Raji (cell line): Measurements from ENCODE around the gene XPR1.

Experiments used
- POLR2A ChIP-seq: IDR thresholded peaks from 2 replicates; pipeline ENCODE4 v1.6.1; 2011; ENCODE audit warnings: low read depth, low read length, control low read depth; ENCODE audit not compliant: insufficient read depth

XPR1 gene

DNA sequence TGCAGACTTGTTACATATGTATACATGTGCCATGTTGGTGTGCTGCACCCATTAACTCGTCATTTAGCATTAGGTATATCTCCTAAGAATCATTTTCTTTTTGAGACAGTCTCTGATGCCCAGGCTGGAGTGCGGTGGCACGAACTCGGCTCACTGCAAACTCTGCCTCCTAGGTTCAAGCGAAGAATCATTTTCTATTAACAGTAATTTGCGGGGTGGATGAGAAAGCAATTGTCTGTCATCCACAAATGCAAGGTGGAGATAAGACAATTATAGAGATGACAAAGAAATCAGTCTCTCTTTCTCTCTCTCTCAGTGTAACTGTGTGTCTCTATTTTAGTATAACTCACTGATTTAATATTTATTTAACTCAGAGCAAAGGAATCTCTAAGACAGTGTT, 149.9 kb downstream of the XPR1 start:
- no peak for TF ChIP-seq POLR2A

DNA sequence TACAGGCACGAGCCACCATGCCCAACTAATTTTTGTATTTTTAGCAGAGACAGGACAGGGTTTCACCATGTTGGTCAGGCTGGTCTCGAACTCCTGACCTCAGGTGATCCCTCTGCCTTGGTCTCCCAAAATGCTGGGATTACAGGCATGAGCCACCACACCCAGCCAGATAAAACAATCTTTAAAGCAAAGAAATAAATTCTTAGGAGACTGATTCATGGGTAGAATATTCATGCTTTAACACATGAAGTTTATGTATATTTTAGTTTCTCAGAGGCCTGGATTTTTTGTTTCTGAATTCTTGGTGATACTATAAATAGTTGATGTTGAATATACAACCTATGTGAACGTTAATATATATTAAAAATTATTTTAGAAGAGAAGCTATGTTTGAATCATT, 153.5 kb downstream of the XPR1 start:
- TF ChIP-seq POLR2A: no peak

DNA sequence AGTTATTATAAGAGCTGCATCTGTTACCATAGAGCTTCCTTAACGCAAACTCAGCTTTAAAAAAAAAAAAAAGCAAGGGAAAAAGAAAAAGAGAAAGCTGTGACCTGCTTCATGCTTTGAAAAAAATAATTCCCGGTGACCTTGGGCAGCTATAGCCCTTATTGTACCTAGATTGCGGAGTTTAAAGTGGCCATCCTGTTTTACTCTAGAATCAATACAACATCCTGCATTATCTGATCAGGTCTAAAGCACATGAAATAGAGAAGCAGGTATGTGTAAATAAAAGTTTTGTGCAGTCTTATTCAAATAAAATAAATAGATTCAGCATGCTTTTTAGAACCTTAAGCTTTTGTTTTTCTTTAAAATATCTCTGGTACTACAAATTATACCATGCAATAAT, 154.1 kb downstream of the XPR1 start:
- no peak for TF ChIP-seq POLR2A

DNA sequence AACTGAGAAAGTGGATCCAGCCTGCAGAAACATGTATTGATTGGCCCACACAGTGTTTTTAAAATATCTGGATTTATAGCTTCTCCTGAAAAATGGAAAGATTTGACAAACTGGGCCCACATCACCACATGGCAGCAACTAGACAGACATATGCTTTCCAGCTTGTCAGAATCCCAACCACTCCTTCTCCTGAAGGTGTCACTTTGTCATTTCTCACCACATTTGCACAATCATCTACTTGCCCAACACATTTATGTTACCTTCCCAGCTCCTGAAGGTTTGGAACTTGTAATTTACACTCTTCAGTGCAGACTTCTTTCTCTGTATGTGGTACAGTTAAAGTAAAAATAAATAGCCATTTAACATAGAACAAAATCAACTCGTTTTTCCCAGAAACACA, 154.8 kb downstream of the XPR1 start:
- no peak for TF ChIP-seq POLR2A

DNA sequence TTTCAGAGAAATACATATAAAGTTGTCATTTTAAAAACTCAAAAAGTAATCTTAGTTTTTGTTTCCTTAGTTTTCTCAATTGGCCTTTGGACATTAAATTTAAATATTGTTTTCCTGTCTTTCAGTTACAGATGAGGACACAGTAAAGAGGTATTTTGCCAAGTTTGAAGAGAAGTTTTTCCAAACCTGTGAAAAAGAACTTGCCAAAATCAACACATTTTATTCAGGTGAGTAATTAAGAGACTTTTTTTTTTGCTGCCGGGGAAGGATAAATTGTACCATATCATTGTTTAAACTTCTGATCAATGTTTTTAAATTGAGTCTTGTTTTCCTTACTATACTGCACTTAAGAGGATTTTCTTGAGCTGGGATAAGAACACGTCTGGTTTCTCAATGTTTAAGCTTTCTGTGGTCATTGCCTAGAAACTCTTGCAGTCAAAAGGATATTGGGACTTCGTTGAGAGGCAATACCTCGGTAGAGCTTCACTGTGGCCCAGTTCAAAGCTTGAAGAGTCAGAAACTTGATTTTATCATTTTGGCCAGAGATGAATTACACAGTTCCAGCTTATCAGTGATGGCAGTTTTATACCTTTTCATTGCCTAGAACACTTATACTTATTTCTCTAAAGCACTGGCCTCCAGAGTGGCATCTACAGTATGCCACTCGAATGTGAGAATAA, 155.9 kb downstream of the XPR1 start:
- TF ChIP-seq POLR2A: no peak

DNA sequence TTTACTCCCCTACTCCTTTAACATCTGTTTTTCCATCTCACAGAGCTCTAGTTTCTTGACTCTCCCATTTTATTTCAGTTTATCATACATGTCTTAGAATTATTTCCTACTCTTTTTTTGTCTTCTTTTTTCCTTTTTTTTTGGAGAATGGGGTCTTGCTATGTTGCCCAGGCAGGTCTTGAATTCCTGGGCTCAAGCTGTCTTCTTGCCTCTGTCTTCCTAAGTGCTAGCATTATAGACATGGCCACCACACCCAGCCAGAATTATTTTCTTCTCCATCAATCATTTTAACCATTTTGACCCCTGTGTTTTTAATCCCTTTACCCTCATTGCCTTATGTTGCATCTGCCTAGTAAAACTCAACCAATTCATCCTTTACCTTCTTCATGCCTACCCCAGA, 157.6 kb downstream of the XPR1 start:
- TF ChIP-seq POLR2A: no peak

DNA sequence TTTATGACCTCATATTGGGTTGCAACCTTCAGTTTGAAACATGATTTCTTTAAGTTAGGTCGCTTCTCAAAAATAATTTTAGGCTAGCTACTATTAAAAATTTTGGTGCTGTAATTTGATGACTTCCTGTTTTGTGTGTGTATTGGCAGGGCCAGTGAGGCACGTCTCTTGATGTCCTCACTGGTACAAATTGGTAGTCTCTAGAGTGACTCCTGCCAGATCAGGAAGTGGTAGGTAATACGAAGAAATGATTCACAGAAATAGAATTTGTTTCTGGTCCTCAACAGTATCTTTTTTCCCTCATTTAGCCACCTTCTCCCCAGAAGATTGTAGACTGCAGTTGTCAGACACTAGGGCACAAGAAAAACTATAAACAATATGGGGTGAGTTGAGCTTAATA, 160.0 kb downstream of the XPR1 start:
- no peak for TF ChIP-seq POLR2A

DNA sequence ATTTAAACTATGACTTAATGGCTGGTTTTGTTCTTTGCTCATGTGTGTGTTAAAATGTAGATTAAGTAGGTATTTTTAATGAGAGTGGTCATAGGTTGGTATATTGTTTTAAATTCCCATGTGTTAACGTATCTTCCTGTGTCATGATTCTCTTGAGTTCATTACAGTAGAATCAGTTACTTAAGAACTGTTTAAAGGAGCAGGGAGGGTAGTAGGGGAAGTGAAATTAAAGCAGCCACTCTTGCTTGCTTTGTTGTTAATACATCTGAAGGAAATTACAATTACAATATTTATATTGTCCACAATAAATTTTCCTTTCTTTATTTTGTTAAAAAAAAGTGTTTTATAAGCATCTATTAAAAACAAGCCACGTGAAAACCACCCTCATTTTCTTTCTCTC, 161.6 kb downstream of the XPR1 start:
- no peak for TF ChIP-seq POLR2A

DNA sequence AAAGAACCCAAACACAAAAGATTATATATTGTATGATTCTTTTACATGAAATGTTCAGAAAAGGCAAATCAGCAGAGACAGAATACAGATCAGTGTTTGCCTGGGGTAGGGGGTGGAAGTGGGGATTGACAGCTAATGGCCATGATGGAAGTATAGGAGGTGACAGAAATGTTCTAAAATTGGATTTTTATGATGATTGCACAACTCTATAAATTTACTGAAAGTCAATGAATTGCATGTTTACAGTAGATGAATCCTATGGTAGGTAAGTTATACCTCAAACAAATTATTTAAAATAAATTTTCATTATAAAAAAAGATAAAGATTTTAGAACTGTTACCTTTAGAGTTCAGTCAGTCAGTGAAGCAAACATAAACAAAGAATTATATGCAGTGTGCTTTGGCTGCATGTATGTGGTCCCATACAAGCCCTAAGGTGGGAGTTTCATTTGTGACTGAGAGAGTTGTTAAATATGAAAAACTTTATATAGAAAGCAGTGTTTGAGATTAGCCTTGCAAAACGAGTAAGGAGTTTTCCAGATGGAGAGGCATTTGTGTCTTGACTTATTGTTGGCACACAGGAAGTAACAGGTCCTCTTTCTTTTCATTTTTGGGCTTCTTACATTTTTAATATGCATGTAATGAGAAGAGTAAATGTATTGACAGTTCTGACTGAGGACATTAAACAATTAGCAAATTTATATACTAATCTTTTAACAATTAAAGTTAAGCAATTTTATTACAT, 165.2 kb downstream of the XPR1 start:
- no peak for TF ChIP-seq POLR2A

DNA sequence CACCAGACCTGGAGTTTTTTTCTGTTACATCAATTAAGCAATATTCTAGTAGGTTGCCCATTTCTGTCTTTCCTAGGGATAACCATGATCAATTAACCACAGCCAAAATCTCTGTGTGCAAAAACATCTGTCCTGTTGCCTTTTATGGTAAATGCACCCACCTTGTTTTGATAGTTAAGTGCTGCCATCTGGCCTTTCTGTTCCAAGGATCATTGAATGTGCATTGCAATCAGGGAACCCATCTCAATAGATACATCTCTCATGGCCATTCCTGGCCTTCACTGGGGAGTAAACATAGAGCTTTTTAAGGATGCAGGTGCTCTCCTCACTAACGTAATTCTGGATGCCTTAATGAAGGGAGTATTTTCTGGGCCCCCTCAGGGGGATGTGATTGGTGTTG, 169.1 kb downstream of the XPR1 start:
- no peak for TF ChIP-seq POLR2A

DNA sequence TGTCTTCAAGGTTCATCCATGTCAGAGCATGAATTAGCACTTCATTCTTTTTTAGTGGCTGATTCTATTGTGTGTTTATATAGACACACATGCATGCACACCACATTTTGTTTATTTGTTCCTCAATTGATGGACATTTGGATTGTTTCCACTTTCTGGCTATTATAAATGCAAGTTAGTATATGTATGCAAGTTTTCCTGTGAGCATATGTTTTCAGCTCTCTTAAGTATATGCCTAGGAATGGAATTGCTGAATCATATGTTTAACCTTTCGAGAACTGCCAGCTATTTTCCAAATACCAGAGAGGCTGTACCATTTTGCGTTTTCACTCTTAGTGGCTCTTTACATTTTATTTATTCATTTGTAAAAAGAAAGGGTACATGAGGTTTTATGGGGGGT, 171.0 kb downstream of the XPR1 start:
- TF ChIP-seq POLR2A: no peak

DNA sequence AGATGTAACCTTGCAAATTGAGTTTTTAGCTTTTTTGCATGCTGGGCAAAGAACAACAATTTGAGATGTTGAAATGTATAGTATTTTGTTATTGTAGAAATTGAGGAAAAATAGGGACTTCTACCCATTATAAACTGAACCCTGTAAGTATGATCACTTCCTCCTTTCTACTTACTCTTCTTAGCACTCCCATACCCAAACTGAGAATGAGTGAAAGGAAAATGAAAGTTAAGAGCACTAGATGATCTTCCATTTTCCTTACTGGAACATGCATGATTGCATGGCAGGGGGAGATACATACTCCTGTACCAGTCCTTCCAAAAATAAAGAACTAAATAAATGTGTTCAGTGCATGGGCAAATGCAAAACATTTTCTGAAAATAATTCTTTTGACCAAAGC, 173.5 kb downstream of the XPR1 start:
- TF ChIP-seq POLR2A: no peak

DNA sequence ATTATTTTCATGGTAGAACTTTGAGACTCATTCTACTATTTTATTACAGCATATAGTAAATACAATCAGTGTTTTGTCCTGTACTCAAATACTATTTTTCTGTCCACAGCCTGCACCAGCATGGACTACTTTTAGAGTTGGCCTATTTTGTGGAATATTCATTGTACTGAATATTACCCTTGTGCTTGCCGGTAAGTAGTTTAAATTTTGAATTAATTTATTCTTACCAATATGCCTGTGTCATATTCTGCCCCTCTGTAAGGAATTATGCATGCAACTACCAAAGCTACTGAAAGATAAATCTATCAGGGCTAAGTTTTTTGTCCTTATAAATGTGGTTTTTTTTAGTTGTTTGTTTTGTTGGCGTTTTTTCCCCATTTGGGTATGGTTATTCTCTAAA, 179.5 kb downstream of the XPR1 start:
- no peak for TF ChIP-seq POLR2A

DNA sequence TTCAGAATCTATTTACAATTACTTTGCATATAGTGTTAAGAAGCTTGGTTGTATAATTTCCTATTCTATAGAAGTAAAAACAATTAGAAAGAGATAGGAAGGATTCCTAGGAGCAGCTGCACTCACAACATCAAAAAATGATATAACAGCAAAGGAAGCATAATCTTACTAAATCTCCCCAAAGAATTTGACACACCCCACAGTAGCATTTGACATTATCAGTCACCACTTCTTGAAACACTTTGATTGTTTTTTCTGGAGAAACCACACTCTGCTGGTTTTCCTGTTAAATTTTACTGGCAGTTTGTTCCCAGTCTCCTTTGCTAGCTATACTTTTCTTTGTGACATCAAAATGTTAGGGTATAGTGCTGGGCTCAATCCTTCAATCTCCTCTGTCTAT, 180.1 kb downstream of the XPR1 start:
- TF ChIP-seq POLR2A: no peak

DNA sequence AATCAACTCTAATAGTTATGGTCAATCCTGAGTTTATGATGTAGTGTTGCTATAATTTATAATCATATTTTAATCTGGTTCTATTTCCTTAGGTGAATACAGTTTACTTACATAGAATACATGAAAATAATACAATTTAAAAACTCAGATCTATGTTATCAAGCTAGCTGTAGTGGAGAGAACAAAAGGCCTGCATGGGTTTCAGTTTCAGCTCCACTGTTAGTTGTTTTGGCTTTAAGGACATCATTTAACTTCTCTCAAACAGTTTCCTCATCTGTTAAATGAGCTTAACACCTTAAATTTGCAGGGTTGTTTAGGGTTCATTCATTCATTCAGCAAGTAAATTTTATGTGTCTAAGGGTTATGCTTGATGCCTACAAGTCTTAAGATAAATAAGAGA, 182.4 kb downstream of the XPR1 start:
- TF ChIP-seq POLR2A: no peak

DNA sequence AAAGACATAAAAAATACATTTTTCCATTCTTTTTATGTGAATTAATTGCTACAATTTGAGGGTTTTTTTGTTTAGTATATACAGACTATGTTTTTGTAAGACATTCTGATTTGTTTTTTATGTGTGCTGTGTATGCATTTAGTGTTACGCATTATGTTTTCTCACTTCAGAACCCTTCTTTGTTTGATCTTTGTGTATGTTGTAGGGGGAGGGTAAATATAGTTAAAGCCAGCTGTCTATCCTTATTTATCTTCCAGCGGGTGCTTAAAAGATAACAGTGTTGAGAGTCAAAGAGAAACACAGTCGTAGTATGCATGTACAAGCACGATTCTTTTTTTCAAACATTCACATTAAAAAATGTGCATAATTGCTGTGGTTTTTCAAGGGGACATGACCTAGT, 183.4 kb downstream of the XPR1 start:
- no peak for TF ChIP-seq POLR2A

DNA sequence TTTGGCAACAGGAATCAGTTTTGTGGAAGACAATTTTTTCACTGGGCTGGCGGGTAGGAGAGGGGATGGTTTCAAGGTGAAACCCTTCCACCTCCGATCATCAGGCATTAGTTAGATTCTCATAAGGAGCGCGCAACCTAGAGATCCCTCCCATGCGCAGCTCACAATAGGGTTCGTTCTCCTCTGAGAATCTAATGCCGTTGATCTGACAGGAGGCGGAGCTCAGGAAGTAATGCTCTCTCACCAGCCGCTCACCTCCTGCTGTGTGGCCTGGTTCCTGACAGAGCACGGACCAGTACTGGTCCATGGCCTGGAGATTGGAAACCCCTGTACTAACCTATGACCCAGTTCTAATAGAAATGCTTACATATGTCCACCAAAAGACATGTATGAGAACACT, 184.3 kb downstream of the XPR1 start:
- TF ChIP-seq POLR2A: no peak
